K562 (cell line): ENCODE results near the gene IFI27L2. TPM values are rescaled to one million over a fixed set of nuclear protein-coding genes. Genes with fewer than 3 reads are reported as not detected.

Source experiments
- ATAC-seq: fragments of 200-7000 bp; cut with Tn5 transposase; 3 replicates; pipeline ENCODE4 v1.9.1; 2020; ENCODE audit warnings: moderate library complexity
- BruUV-seq: library from RNA; stranded (reverse); fragments of 400-500 nt; replicated peaks from 2 replicates; lab custom pipeline; 2021; lab: Mats Ljungman, UMichigan
- CTCF ChIA-PET: fragments of 300-600 bp; formaldehyde crosslinking; extraction: SDS; loops from one replicate; lab custom pipeline; 2021; ENCODE audit warnings: low intra/inter-chr PET ratio; lab: Yijun Ruan, JAX
- POLR2A ChIA-PET: fragments of 300-600, 350-650 bp; sonication (Branson Sonifier 250); formaldehyde crosslinking; extraction: SDS; loops from one replicate; lab custom pipeline; 2021; ENCODE audit warnings: antibody characterized with exemption, inconsistent platforms; lab: Yijun Ruan, JAX
- DNase-seq, 4 experiments: peaks; one replicate each; pipeline versions ENCODE4 v3.0.0 to v3.0.0-alpha.2; 2011 to 2018; ENCODE audit warnings: low spot score in 3 of 4, mixed read lengths in 3 of 4; ENCODE audit errors: extremely low read depth in 1 of 4
- FAIRE-seq: peaks from 2 replicates; lab custom pipeline; 2011; peaks lifted over from hg19 to GRCh38; lab: Jason Lieb, UNC
- H2AFZ ChIP-seq: 2 replicates; pipeline ENCODE4 v1.6.0; 2011; ENCODE audit warnings: low read depth, low read length, control low read depth, inconsistent platforms
- H3K27ac ChIP-seq: fragments of 200-600 bp; 3 replicates; pipeline ENCODE4 v1.8.0; 2011; ENCODE audit warnings: low read depth, mild to moderate bottlenecking, control low read depth, inconsistent platforms, low read length, moderate library complexity, mixed read lengths; ENCODE audit errors: extremely low read depth
- H3K27me3 ChIP-seq, 2 experiments: fragments of 300-600 bp in 1 of 2; 2 replicates in 1 of 2; 3 replicates in 1 of 2; pipeline versions ENCODE4 v1.6.0 to v1.8.0; 2011; ENCODE audit warnings: inconsistent platforms in 2 of 2, low read length in 2 of 2, mild to moderate bottlenecking in 1 of 2, mixed read lengths in 1 of 2, moderate library complexity in 1 of 2; ENCODE audit not compliant: control insufficient read depth in 2 of 2, insufficient read depth in 2 of 2
- H3K36me3 ChIP-seq: fragments of 300-600 bp; 3 replicates; pipeline ENCODE4 v1.8.0; 2011; ENCODE audit warnings: mild to moderate bottlenecking, low read length, inconsistent platforms; ENCODE audit not compliant: control insufficient read depth, insufficient read depth
- H3K4me1 ChIP-seq, 2 experiments: fragments of 200-600 bp in 1 of 2; replicated peaks in 1 of 2; 2 replicates in 1 of 2; 3 replicates in 1 of 2; pipeline versions ENCODE4 v1.5.1 to v1.8.0; 2011; ENCODE audit warnings: inconsistent platforms in 2 of 2, low read length in 2 of 2, mild to moderate bottlenecking in 1 of 2, mixed read lengths in 1 of 2, moderate library complexity in 1 of 2; ENCODE audit not compliant: control insufficient read depth in 2 of 2, insufficient read depth in 2 of 2
- H3K4me2 ChIP-seq: 2 replicates; pipeline ENCODE4 v1.6.1; 2011; ENCODE audit warnings: low read length, control low read depth, inconsistent platforms, mixed read lengths; ENCODE audit not compliant: insufficient read depth
- H3K4me3 ChIP-seq: fragments of 200-600 bp; sonication (generic), shearing (Covaris generic); 2 replicates; pipeline ENCODE4 v1.5.1; 2016; ENCODE audit warnings: control low read depth, inconsistent platforms
- H3K79me2 ChIP-seq: fragments of 200-600 bp; 3 replicates; pipeline ENCODE4 v1.8.0; 2011; ENCODE audit warnings: low read length, inconsistent platforms; ENCODE audit not compliant: control insufficient read depth, insufficient read depth
- H3K9ac ChIP-seq, 2 experiments: 2 replicates each; pipeline versions ENCODE4 v1.6.0 to v1.6.1; 2011; ENCODE audit warnings: low read depth in 2 of 2, low read length in 2 of 2, control low read depth in 1 of 2, inconsistent platforms in 1 of 2, mild to moderate bottlenecking in 1 of 2, mixed read lengths in 1 of 2; ENCODE audit not compliant: insufficient read depth in 1 of 2
- H3K9me1 ChIP-seq: one replicate; pipeline ENCODE4 v1.6.0; 2011; ENCODE audit warnings: inconsistent platforms, mild to moderate bottlenecking, low read length, moderate library complexity; ENCODE audit not compliant: control insufficient read depth, insufficient read depth
- H3K9me3 ChIP-seq: replicated peaks from 2 replicates; pipeline ENCODE4 v1.5.1; 2011; ENCODE audit warnings: low read depth, low read length, inconsistent platforms; ENCODE audit not compliant: control insufficient read depth, insufficient read depth
- H4K20me1 ChIP-seq: replicated peaks from 2 replicates; pipeline ENCODE4 v1.6.1; 2011; ENCODE audit warnings: low read length, inconsistent platforms, mixed read lengths; ENCODE audit not compliant: control insufficient read depth, insufficient read depth
- GABPB1 ChIP-seq: sonication (generic); formaldehyde crosslinking; IDR thresholded peaks from 2 replicates; pipeline ENCODE4 v1.8.0; 2022; ENCODE audit warnings: mild to moderate bottlenecking, missing genetic modification reagents
- MGA ChIP-seq: fragments of 450-650 bp; IDR thresholded peaks from 2 replicates; pipeline ENCODE4 v1.6.1; 2016; ENCODE audit warnings: mild to moderate bottlenecking, moderate library complexity
- MLLT1 ChIP-seq, 2 experiments: fragments of 450-650 bp; IDR thresholded peaks; 2 replicates each; pipeline ENCODE4 v1.6.1; 2016
- NKRF ChIP-seq: fragments of 450-650 bp; IDR thresholded peaks from 2 replicates; pipeline ENCODE4 v1.6.1; 2016; ENCODE audit warnings: borderline replicate concordance
- SRSF3 ChIP-seq: fragments of 200-400 bp; formaldehyde crosslinking; IDR thresholded peaks from 2 replicates; pipeline ENCODE4 v1.6.1; 2016; ENCODE audit warnings: mild to moderate bottlenecking, low read length, moderate library complexity; ENCODE audit not compliant: insufficient read depth
- ZFP30 ChIP-seq: fragments of 250-450 bp; sonication (Bioruptor Pico); IDR thresholded peaks from 2 replicates; pipeline ENCODE4 v1.8.0; 2022; ENCODE audit warnings: moderate library complexity, mild to moderate bottlenecking, inconsistent platforms, borderline replicate concordance
- ZNF124 ChIP-seq: sonication (generic); formaldehyde crosslinking; IDR thresholded peaks from 2 replicates; pipeline ENCODE4 v1.8.1; 2022; ENCODE audit warnings: missing genetic modification reagents
- WGBS: fragments of 100-300 bp; shearing (Covaris generic); methylation state at CpG from one replicate; pipeline ENCODE4 v1.1.6; 2016; ENCODE audit warnings: low coverage, mixed read lengths; ENCODE audit not compliant: insufficient coverage; ENCODE audit errors: missing lambda C conversion rate; 5-methylcytosine and 5-hydroxymethylcytosine counted together
- in situ Hi-C: fragments of 300-500 bp; cut with MboI; formaldehyde crosslinking; loops from 4 replicates; pipeline ENCODE4 v1.15.0; 2018; ENCODE audit warnings: inconsistent platforms, mixed read lengths
- intact Hi-C: fragments of 100-400 bp; cut with micrococcal nuclease; formaldehyde crosslinking; loops from 2 replicates; pipeline ENCODE4 v1.14.2; 2022
- polyA plus RNA-seq, 8 experiments: library from polyadenylated mRNA; depleted of rRNA in 4 of 8; stranded (reverse) in 5 of 8; unstranded in 3 of 8; fragments of >200 nt; fragmentation: Nextera tagmentation in 2 of 8; fragmentation: Illumina TruSeq in 1 of 8; extraction: Ambion mirVana in 2 of 8; extraction: Trizol in 1 of 8; gene quantifications; 2 replicates each; pipeline versions ENCODE4 v1.2.1 to v1.2.3, GENCODE V29; 2011 to 2014; ENCODE audit warnings: inconsistent platforms in 1 of 8, missing spikeins in 1 of 8
- total RNA-seq, 7 experiments: library from RNA; depleted of rRNA in 6 of 7; stranded (reverse); fragments of >200 nt in 6 of 7; fragmentation: Illumina TruSeq in 2 of 7; extraction: Trizol in 2 of 7; gene quantifications; 2 replicates each; pipeline versions ENCODE4 v1.2.1 to v1.2.3, GENCODE V29; 2011 to 2021; ENCODE audit warnings: low replicate concordance in 1 of 7

The IFI27L2 gene
- total and polyA plus RNA-seq, 9 of the 15 experiments (the other 6 are each of a cell fraction or from before 2014, with no cell fraction given), result 1.0 to 9.3 (median 4.1) TPM

DNA sequence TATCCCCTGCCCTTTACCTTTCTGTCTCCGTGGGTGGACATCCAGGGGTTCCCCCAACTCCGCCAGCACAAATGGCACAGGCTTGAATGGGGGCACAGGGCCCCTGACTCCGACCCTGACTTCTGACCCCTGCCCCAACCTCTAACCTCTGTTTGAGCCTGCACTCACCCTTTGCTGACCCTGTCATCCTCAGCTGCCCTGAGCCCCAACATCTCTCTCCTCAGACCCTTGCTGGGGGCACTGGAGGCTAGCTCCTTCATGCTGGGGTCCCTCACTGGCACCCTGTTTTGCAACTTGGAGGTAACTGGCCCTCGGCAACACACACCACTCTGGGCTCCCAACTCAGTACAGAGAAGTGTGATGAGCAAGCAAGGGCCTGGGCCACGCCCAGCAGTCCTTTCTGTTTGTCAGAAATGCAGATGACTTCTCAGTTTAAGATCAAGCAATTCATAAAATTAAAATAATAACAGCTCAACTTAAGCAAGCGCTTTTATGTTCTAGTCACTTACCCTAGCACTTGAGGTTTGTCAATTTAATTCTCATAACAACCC, 16.8 kb downstream of the IFI27L2 start:
- H3K9me1 ChIP-seq, result peaks cover 3% of the 10 kb centered on the region
- ChIA-PET POLR2A (no interaction called here), CTCF (no interaction called here)
- no peaks in the 10 kb centered on the region for H3K36me3 ChIP-seq
- DNase-seq (no peak), FAIRE-seq (no peak), ATAC-seq (no peak)
- no peak overlapping the region for H2AFZ ChIP-seq
- H3K4me3 ChIP-seq, result no peak overlapping the region
- no peak overlapping the region for H3K27ac ChIP-seq
- H3K9ac ChIP-seq, result no peak overlapping the region
- in situ Hi-C loops, result no loop called here
- intact Hi-C loops, result no loop called here
- H4K20me1 ChIP-seq, result no peaks in the 10 kb centered on the region; the same call in 1 of the 2 replicates
- H3K4me1 ChIP-seq, result peaks cover 8 to 16% of the 10 kb centered on the region in 2 experiments; a peak in 4 of 5 replicates
- H3K27me3 ChIP-seq, result peaks cover 2 to 27% of the 10 kb centered on the region in 2 experiments; a peak in 3 of 5 replicates
- H3K4me2 ChIP-seq, result no peak overlapping the region
- H3K79me2 ChIP-seq, result no peaks in the 10 kb centered on the region
- WGBS, result 34% methylated on average over 4 of the region's 6 CpGs
- BruUV-seq, result no TSS peak
- no peaks in the 10 kb centered on the region for H3K9me3 ChIP-seq
- no peak for TF ChIP-seq SRSF3
- no peak for TF ChIP-seq GABPB1
- no peak for TF ChIP-seq MLLT1 (IDR thresholded peaks at IDR 0.05)
- TF ChIP-seq MGA, result no peak
- no peak for TF ChIP-seq ZNF124 (CRISPR knock-in tag)
- no peak for TF ChIP-seq NKRF
- TF ChIP-seq ZFP30 (CRISPR knock-in tag), result no peak
